B cell (primary cell): ENCODE data around the gene HOOK1. TPM values are rescaled to one million over a fixed set of nuclear protein-coding genes. Genes with fewer than 3 reads are reported as not detected.

Experiments
- ATAC-seq: fragments of 200-7000 bp; cut with Tn5 transposase; one replicate; pipeline ENCODE4 v1.10.0; 2021; ENCODE audit warnings: low read depth, mild to moderate bottlenecking, moderate number of reproducible peaks, moderate library complexity
- CTCF ChIA-PET: fragments of 350-600 bp; sonication (Branson Sonifier 250); formaldehyde crosslinking; loops from one replicate; lab custom pipeline; 2021; ENCODE audit warnings: antibody characterized with exemption, inconsistent platforms; lab: Charles Lee
- POLR2A ChIA-PET: fragments of 350-600 bp; sonication (Branson Sonifier 250); formaldehyde crosslinking; loops from one replicate; lab custom pipeline; 2021; ENCODE audit warnings: antibody characterized with exemption; lab: Charles Lee
- DNase-seq: peaks from one replicate; pipeline ENCODE4 v3.0.0; 2013
- H2AFZ ChIP-seq: 2 replicates; pipeline ENCODE4 v1.6.1; 2012; ENCODE audit warnings: mild to moderate bottlenecking, low read depth, low read length; ENCODE audit not compliant: insufficient read depth, poor library complexity, severe bottlenecking
- H3K27ac ChIP-seq, 2 donors: 1 replicate in 1 of 2; 2 replicates in 1 of 2; pipeline ENCODE4 v1.5.1; 2012 to 2013; ENCODE audit warnings: low read length in 2 of 2, mild to moderate bottlenecking in 2 of 2, moderate library complexity in 1 of 2
- H3K27me3 ChIP-seq, 4 experiments: fragments of 200-600 bp in 1 of 4; sonication (generic) in 1 of 4; replicated peaks in 1 of 4; 1 replicate in 2 of 4; 2 replicates in 2 of 4; pipeline versions ENCODE4 v1.6.1 to v1.7.0; 2013 to 2016; ENCODE audit warnings: low read length in 3 of 4, mild to moderate bottlenecking in 2 of 4, mixed read lengths in 1 of 4, moderate library complexity in 1 of 4; ENCODE audit not compliant: insufficient read depth in 4 of 4, control insufficient read depth in 3 of 4; ENCODE audit errors: control extremely low read depth in 1 of 4
- H3K36me3 ChIP-seq, 2 experiments: replicated peaks in 1 of 2; 1 replicate in 1 of 2; 2 replicates in 1 of 2; pipeline versions ENCODE4 v1.6.1 to v1.7.1; 2013; ENCODE audit warnings: low read length in 1 of 2; ENCODE audit not compliant: insufficient read depth in 2 of 2, control insufficient read depth in 1 of 2; ENCODE audit errors: control extremely low read depth in 1 of 2, extremely low read depth in 1 of 2
- H3K4me1 ChIP-seq, 2 donors: fragments of 200-600 bp in 1 of 2; sonication (generic) in 1 of 2; 1 replicate in 1 of 2; 2 replicates in 1 of 2; pipeline versions ENCODE4 v1.5.1 to v1.6.1; 2013 to 2017; ENCODE audit warnings: low read length in 2 of 2; ENCODE audit not compliant: control insufficient read depth in 2 of 2, insufficient read depth in 2 of 2
- H3K4me2 ChIP-seq: replicated peaks from 2 replicates; pipeline ENCODE3; 2012; ENCODE audit warnings: mild to moderate bottlenecking, low read depth, low read length; ENCODE audit not compliant: poor library complexity, severe bottlenecking
- H3K4me3 ChIP-seq, 5 experiments: fragments of 200-600 bp in 1 of 5; sonication (generic) in 1 of 5; 1 replicate in 3 of 5; 2 replicates in 2 of 5; pipeline versions ENCODE4 v1.5.1 to v1.7.0; 2011 to 2016; ENCODE audit warnings: low read length in 4 of 5, mild to moderate bottlenecking in 4 of 5, low read depth in 2 of 5, control low read depth in 1 of 5, moderate library complexity in 1 of 5; ENCODE audit not compliant: insufficient read depth in 1 of 5; ENCODE audit errors: control extremely low read depth in 1 of 5, extremely low read depth in 1 of 5
- H3K79me2 ChIP-seq: fragments of 200-600 bp; sonication (generic); one replicate; pipeline ENCODE4 v1.6.0; 2016; ENCODE audit warnings: low read length; ENCODE audit not compliant: control insufficient read depth, insufficient read depth
- H3K9ac ChIP-seq: fragments of 200-600 bp; sonication (generic); 2 replicates; pipeline ENCODE4 v1.6.1; 2017; ENCODE audit warnings: mild to moderate bottlenecking, low read length, moderate library complexity
- H3K9me3 ChIP-seq, 3 donors: one replicate each; pipeline versions ENCODE4 v1.6.1 to v1.7.1; 2013; ENCODE audit warnings: low read length in 2 of 3; ENCODE audit not compliant: control insufficient read depth in 2 of 3, insufficient read depth in 1 of 3; ENCODE audit errors: control extremely low read depth in 1 of 3
- H4K20me1 ChIP-seq: 2 replicates; pipeline ENCODE4 v1.6.0; 2012; ENCODE audit warnings: mild to moderate bottlenecking, low read length; ENCODE audit not compliant: insufficient read depth, control insufficient read depth, poor library complexity, severe bottlenecking
- H3K27ac Mint-ChIP-seq: one replicate; pipeline ENCODE4 v1.8.0; 2021; ENCODE audit warnings: mixed read lengths
- H3K27me3 Mint-ChIP-seq: one replicate; pipeline ENCODE4 v1.8.0; 2021; ENCODE audit warnings: mixed read lengths
- H3K4me1 Mint-ChIP-seq: one replicate; pipeline ENCODE4 v1.8.0; 2021; ENCODE audit warnings: mixed read lengths
- H3K4me3 Mint-ChIP-seq: one replicate; pipeline ENCODE4 v1.8.0; 2021; ENCODE audit warnings: mixed read lengths
- H3K9me3 Mint-ChIP-seq: one replicate; pipeline ENCODE4 v1.8.0; 2022; ENCODE audit warnings: mixed read lengths; ENCODE audit not compliant: insufficient read depth
- EZH2 ChIP-seq: IDR thresholded peaks from 2 replicates; pipeline ENCODE4 v1.6.1; 2012; ENCODE audit warnings: borderline replicate concordance, low read depth, mild to moderate bottlenecking, moderate library complexity, low read length; ENCODE audit not compliant: insufficient read depth, poor library complexity, severe bottlenecking
- WGBS: methylation state at CpG from one replicate; pipeline ENCODE4 v1.1.5; 2013; ENCODE audit warnings: missing lambda C conversion rate; ENCODE audit not compliant: insufficient coverage; 5-methylcytosine and 5-hydroxymethylcytosine counted together
- intact Hi-C: fragments of 100-400 bp; cut with micrococcal nuclease; formaldehyde crosslinking; loops from one replicate; pipeline ENCODE4 v1.10.0; 2022
- polyA plus RNA-seq: library from polyadenylated mRNA; depleted of rRNA; stranded (reverse); fragments of >200 nt; gene quantifications from 2 replicates; pipeline ENCODE4 v1.2.3, GENCODE V29; 2012
- total RNA-seq, 2 donors: library from RNA; stranded (reverse); fragments of 120-200 nt in 1 of 2; gene quantifications; 1 replicate in 1 of 2; 2 replicates in 1 of 2; pipeline versions ENCODE4 v1.2.3 to v1.2.4, GENCODE V29; 2013 to 2022
- TF ChIP-seq, protein P1 (sequence below): fragments of 200-600 bp; IDR thresholded peaks from one replicate; pipeline ENCODE4 v1.8.0; 2022; ENCODE audit warnings: antibody characterized with exemption, mild to moderate bottlenecking

HOOK1 gene
- total and polyA plus RNA-seq, 2 donors (not counting 1 experiment from before 2014, with no cell fraction given) = 2.0 to 12.0 TPM

DNA sequence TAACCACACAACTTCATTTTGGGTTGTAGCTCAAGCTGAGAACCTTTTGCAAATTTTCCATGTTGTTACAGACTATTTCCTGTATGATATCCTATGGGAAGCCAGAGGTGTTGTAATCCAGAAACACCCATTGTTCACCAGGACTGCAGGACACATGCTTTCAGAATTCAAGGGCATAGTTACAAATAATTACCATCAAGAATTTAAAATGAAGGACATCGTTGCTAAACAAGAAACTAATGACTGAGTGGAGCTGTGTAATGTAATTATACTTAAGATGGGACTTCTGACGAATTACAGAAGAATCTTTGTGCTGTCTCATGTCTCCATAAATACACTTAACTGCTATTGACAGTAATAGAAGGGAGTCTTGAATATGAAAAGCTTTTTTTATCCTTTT lies 47.6 kb upstream of the HOOK1 start:
- Histone ChIP-seq H2AFZ (no peak overlapping the region), H3K4me3 (no peak overlapping the region), H3K4me2 (no peak overlapping the region), H3K27ac (no peak overlapping the region), H3K79me2 (no peaks in the 10 kb centered on the region), H3K36me3 (no peaks in the 10 kb centered on the region), H3K27me3 (no peaks in the 10 kb centered on the region), H3K9ac (no peak overlapping the region), H4K20me1 (no peaks in the 10 kb centered on the region), H3K4me1 (no peaks in the 10 kb centered on the region), H3K9me3 (no peaks in the 10 kb centered on the region)
- H3K4me1 Mint-ChIP-seq = peaks cover 2% of the 10 kb centered on the region
- TF ChIP-seq EZH2 = no peak
- TF ChIP-seq, protein P1, sequence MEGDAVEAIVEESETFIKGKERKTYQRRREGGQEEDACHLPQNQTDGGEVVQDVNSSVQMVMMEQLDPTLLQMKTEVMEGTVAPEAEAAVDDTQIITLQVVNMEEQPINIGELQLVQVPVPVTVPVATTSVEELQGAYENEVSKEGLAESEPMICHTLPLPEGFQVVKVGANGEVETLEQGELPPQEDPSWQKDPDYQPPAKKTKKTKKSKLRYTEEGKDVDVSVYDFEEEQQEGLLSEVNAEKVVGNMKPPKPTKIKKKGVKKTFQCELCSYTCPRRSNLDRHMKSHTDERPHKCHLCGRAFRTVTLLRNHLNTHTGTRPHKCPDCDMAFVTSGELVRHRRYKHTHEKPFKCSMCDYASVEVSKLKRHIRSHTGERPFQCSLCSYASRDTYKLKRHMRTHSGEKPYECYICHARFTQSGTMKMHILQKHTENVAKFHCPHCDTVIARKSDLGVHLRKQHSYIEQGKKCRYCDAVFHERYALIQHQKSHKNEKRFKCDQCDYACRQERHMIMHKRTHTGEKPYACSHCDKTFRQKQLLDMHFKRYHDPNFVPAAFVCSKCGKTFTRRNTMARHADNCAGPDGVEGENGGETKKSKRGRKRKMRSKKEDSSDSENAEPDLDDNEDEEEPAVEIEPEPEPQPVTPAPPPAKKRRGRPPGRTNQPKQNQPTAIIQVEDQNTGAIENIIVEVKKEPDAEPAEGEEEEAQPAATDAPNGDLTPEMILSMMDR = no peak
- H3K27me3 Mint-ChIP-seq = no peaks in the 10 kb centered on the region
- CTCF ChIA-PET = interaction anchor here (2.3 kb wide), 1 partner anchor 8 kb away, joined by 11 read pairs; no protein-coding TSS in a partner anchor
- POLR2A ChIA-PET = no interaction called here
- WGBS = no CpG with 5 or more reads among the region's 2 CpGs
- H3K9me3 Mint-ChIP-seq = no peaks in the 10 kb centered on the region
- DNase-seq (no peak), ATAC-seq (no peak)
- intact Hi-C loops = no loop called here
- no peak overlapping the region for H3K27ac Mint-ChIP-seq
- H3K4me3 Mint-ChIP-seq = no peak overlapping the region

DNA sequence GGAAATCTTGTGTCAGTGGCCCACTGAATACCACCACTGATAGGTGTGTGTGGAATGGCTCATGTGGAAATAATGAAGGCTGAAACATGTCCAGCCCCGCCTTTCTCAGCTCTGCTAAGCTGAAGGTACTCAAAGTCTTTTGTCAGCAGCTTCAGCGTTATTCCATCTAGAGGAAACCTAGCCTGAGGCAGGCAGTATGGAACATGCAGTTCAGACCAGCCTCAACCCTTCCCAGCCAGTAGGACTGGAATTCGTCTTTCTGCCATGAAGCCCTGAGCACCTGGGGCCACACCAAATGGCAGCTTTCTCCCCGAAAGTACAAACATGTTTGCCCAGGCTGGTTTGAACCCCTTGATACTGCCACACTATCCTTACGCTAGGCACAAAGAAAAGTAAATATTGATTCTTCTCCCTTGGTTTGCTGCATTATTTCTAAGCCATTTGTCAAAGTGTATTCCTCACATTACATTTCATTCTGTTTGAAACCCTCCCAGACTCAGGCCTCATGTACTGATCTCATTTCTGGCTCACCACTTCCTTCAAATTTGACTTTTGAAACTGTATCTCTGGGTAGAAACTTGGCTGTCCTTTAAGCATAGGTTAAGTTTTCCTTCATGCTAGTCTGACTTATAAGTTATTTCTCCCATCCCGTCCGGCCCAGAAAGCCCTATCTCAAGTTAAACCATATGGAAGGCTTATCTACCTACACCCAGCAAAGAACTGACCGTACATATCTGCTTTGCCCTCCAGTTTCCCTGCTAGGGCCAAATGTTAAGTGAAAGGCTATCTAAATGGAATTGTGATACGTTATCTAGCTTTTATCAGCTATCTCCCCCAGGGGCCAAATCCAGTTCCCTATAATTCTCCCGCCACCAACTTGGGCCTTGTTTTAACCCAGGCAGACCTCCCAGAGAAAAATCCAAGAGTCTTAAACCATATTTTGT lies 45.7 kb upstream of the HOOK1 start:
- ChIA-PET POLR2A (no interaction called here), CTCF (interaction anchor here (0.7 to 2.3 kb wide), 2 partner anchors 10 to 1057 kb away, joined by 3 to 11 read pairs; no protein-coding TSS in a partner anchor)
- Mint-ChIP-seq H3K27ac (no peak overlapping the region), H3K27me3 (peaks cover 3% of the 10 kb centered on the region), H3K4me1 (no peaks in the 10 kb centered on the region), H3K4me3 (no peak overlapping the region), H3K9me3 (no peaks in the 10 kb centered on the region)
- Histone ChIP-seq H3K4me3 (no peak overlapping the region), H3K36me3 (no peaks in the 10 kb centered on the region), H3K27ac (no peak overlapping the region), H3K79me2 (no peaks in the 10 kb centered on the region), H3K4me2 (no peak overlapping the region), H3K9ac (no peak overlapping the region), H2AFZ (no peak overlapping the region), H3K27me3 (no peaks in the 10 kb centered on the region), H3K9me3 (no peaks in the 10 kb centered on the region), H3K4me1 (no peaks in the 10 kb centered on the region), H4K20me1 (no peaks in the 10 kb centered on the region)
- DNase-seq (no peak), ATAC-seq (no peak)
- 93% methylated on average over 6 of the region's 10 CpGs for WGBS
- intact Hi-C loops = no loop called here
- no peak for TF ChIP-seq EZH2
- TF ChIP-seq, protein P1 = no peak
